Activated CD8-positive, alpha-beta memory T cell treated with anti-CD3 and anti-CD28 coated beads for 1 hour (primary cell): ENCODE data around the gene CRNKL1.

Experiments used
- DNase-seq, 2 donors: peaks; one replicate each; pipeline ENCODE4 v3.0.0-alpha.2; 2020; ENCODE audit warnings: low read depth in 1 of 2; ENCODE audit errors: extremely low read depth in 1 of 2

CRNKL1 gene

GRCh38 chr20:20063941-20064702 lies 11.9 kb upstream of the CRNKL1 start:
- no peak for DNase-seq

- DNase-seq, result no peak
These were observed 8.2 kb upstream of the CRNKL1 start for GRCh38 chr20:20060234-20060998.

DNA sequence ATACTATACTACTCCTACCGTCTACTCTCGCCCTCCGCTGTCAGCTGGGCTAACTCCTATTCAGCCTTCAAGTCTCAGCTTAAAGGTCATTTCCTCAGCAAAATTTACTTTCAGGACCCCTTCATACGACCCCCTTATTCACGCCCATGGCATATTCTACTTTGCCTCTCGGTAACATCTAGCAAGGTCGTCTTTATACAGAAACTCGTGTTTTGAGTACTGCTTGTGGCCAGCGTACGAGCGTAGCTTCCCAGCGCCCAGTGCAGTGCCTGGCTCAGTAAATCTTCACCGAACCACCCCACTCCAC lies 546 bp downstream of the CRNKL1 start:
- no peak for DNase-seq

DNA sequence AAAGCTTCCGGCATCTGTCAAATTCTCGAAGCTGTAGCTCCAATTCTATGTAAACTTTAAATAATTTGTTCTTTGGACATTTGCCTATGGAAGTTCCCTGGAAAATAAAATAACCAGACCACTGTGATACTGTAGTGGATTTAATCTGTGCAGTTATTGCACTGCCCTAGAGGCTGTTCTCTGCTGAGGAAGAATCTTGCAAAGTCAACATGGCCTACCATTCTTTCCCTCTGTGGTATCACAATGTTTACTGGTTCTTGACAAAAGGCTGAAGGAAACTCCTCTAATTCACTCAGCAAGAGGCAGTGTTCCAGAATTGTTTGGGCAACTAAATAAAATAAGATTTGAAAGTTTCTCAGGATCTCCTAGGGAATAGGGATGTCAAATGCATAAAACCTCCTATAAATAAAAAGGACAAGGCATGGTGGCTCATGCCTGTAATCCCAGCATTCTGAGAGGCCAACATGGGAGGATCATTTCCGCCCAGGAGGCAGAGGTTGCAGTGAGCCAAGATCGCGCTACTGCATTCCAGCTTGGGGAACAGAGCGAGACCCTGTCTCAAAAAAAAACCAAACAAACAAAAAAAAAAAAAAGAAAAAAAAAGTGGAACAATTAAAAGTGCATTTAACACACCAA lies 12.4 kb downstream of the CRNKL1 start:
- DNase-seq, result no peak

DNA sequence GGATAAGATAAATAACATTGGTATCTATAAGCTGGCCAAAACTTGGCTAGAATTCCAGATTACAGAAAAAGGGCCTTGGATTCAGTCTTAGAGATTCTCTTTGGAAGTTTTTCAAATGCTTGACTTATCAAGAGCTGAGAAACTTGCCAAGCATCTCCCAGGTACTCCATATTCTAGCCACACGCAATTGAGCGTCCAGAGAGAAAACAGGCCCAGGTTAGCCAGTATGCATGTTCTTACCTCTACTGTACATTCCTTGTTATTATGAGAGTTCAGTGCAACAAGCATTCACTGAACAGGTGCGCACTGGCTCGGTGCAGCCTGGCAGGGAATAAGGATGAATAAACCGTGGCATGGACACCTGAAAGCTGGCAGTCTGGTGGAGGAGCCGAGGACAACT lies 13.7 kb downstream of the CRNKL1 start:
- DNase-seq, result no peak

- no peak for DNase-seq
These were observed 14.3 kb downstream of the CRNKL1 start for GRCh38 chr20:20037960-20038359.

DNA sequence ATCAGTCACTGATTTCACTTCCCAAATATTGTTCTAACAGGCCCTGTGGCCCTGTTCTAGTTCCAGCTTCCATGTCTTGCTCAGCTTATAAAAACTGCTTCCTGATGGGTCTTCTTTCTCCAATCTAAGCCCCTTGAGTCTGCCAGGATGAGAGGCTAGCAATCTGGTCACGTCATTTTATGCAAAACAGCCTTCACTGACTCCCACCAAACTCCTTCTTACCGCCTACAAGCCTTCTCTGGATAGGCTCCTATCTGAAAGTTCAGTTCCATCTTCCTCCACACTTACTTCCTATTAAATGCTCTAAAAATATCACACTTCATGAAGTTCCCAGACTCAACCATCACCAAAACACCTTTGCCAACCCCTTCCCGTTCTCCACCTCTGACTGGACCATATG lies 15.5 kb downstream of the CRNKL1 start:
- DNase-seq, result no peak

- DNase-seq, result no peak
These were observed 17.8 kb downstream of the CRNKL1 start for GRCh38 chr20:20034486-20034885.

- DNase-seq, result no peak
These were observed 20.5 kb downstream of the CRNKL1 start for GRCh38 chr20:20031790-20032189.

DNA sequence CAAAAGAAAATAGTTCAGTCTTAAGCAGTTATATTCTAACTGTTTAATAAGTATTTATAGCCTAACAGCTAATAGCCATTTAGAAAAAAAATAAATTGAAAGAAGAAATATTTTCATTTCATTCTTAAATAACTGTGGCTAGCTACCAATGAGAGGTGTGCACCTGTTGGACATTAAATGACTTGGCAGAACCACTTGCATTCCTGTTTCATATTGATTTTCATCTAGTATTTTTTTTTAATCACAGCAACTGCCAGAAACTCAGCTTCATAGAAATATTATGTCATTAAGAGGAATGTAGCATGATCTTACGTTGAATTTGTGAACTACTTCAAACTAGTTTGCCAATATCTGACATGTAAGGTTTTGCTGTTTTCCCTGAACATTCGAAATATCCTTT lies 25.0 kb downstream of the CRNKL1 start:
- DNase-seq, result no peak

- DNase-seq, result no peak
These were observed 27.3 kb downstream of the CRNKL1 start for GRCh38 chr20:20024942-20025341.

- no peak for DNase-seq
These were observed 28.9 kb downstream of the CRNKL1 start for GRCh38 chr20:20023395-20023794.

GRCh38 chr20:20022498-20022897 lies 29.8 kb downstream of the CRNKL1 start:
- no peak for DNase-seq

DNA sequence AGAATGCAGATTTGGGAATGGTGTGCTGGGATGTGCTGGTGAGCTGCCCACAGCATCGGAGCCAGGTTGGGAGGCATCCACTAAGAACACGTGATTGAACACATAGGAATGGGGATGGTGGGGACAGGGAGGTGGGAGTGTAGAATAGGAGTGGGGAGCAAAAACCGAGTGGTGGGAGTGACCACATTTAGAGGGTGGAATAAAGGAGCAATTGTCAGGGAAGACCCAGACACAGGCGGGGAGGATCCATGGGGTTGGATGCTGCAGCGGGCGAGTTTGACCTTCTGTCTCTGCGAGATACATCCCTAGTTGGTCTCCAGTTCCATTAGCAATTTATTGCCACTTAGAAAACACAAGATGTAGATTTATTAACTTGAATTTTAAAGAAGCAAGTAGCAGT lies 30.4 kb downstream of the CRNKL1 start:
- no peak for DNase-seq

DNA sequence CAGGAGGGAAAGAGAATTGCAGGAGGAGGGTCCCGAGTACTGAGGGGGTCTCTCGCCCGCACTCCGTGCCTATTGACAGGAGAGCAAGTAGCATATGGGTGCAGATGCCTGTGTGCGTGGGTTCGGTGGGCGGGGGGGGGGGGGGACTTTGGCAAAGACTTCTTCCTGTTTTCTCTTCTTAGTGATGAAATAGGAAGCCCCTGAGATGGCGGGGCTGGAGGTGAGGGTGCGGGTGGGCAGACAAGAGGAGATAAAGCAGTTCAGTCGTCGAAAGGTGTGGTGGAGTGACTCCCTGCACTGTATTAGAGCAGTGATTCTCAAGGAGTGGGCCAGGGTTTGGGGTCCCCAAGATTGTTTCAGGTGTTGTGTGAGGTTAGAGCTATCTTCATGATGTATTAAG lies 31.4 kb downstream of the CRNKL1 start:
- no peak for DNase-seq

- DNase-seq, result no peak
These were observed 33.1 kb downstream of the CRNKL1 start for GRCh38 chr20:20019123-20019522.

- DNase-seq, result no peak
These were observed 33.9 kb downstream of the CRNKL1 start for GRCh38 chr20:20018366-20018765.

DNA sequence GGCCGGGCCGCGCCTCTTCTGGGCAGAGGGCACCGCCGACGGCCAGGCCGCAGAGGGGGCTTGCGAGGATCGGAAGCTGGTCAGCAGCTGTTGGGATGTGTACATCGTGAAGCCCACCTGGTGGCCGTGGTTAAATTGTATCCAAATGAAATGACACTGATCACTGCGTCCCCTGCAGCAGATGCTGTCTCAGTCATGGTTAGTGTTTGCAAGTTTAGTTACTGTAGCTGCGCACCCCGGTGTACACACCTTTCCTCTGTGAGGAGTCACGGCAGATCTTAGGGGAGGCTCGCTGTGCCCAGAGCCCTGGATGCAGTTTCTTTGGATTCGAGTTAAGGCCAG lies 34.5 kb downstream of the CRNKL1 start:
- no peak for DNase-seq

DNA sequence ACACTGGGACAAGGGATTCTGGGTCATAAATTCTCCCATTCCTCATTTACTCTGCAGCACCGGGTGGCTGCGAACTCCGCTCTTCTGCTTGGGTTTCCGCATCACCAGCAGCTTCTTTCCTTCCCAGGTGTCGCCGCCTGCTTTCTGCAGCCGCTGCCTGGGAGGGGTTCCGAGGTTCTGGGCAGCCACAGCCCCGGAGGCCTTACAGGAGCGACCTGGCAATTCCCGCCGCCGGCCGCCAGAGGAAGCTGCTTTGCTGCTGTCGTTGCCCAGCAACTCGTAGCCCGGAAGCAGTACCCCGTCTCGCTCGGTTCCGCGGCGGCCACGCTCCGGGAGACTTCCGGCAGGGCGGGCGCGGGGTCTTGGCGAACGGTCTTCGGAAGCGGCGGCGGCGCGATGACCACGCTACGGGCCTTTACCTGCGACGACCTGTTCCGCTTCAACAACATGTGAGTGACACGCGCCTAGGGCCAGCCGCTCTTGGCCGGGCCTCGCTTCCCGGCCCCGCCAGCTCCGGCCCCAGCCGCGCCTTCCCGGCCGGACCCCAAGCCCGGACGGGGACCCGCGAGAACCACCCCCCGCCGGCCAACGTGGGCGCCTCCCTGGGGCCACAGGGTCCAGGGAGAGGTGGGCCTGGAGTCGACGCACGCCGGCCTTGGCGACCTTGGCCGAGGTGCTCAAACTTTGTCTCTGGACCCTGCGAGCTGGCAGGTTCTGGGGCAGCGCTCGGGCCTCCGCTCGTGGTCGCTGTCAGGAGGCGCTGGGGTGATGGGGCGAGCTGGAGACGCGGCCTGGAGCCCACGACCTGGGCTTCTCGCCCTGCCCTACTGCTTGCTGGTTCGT lies 35.0 kb downstream of the CRNKL1 start, which contains the start of gene NAA20:
Gene NAA20, plus strand, starts transcription at position 362 of the 843 bp plus-strand sequence. Its CDS starts 35 bp downstream, at position 397.
- peak; percentile 74 to 82 for DNase-seq

GRCh38 chr20:20014659-20015058 lies 37.6 kb downstream of the CRNKL1 start:
- DNase-seq, result no peak

GRCh38 chr20:20012541-20012940 lies 39.7 kb downstream of the CRNKL1 start:
- no peak for DNase-seq
